Loucy (cell line): ENCODE results near the gene MSANTD2.

Experiments used
- H2AFZ ChIP-seq: fragments of 200-600 bp; sonication (generic); 2 replicates; pipeline ENCODE4 v1.6.0; 2016; ENCODE audit warnings: antibody characterized with exemption, mild to moderate bottlenecking, low read length, moderate library complexity
- H3F3A ChIP-seq: fragments of 200-600 bp; 2 replicates; pipeline ENCODE4 v1.6.0; 2016; ENCODE audit warnings: antibody characterized with exemption, low read depth, mild to moderate bottlenecking
- H3K27me3 ChIP-seq: fragments of 200-600 bp; sonication (generic); 2 replicates; pipeline ENCODE4 v1.6.1; 2014; ENCODE audit warnings: low read length, mild to moderate bottlenecking; ENCODE audit not compliant: insufficient read depth, poor library complexity, severe bottlenecking
- H3K36me3 ChIP-seq: fragments of 200-600 bp; sonication (generic); 2 replicates; pipeline ENCODE4 v1.6.1; 2016; ENCODE audit warnings: low read length; ENCODE audit not compliant: insufficient read depth
- H3K4me1 ChIP-seq: fragments of 200-600 bp; sonication (generic); 2 replicates; pipeline ENCODE4 v1.5.1; 2014; ENCODE audit warnings: low read length, mild to moderate bottlenecking; ENCODE audit not compliant: insufficient read depth, poor library complexity, severe bottlenecking
- H3K4me2 ChIP-seq: fragments of 200-600 bp; sonication (generic); 2 replicates; pipeline ENCODE4 v1.6.0; 2014; ENCODE audit warnings: antibody characterized with exemption, low read length, low read depth, mild to moderate bottlenecking; ENCODE audit not compliant: poor library complexity, severe bottlenecking
- H3K4me3 ChIP-seq: fragments of 200-600 bp; sonication (generic); 2 replicates; pipeline ENCODE4 v1.5.1; 2014; ENCODE audit warnings: low read length, mild to moderate bottlenecking, mixed read lengths; ENCODE audit not compliant: poor library complexity, severe bottlenecking
- H3K79me2 ChIP-seq: fragments of 200-600 bp; sonication (generic); 2 replicates; pipeline ENCODE4 v1.6.1; 2014; ENCODE audit warnings: low read length; ENCODE audit not compliant: insufficient read depth
- H3K9ac ChIP-seq: fragments of 200-600 bp; sonication (generic); 2 replicates; pipeline ENCODE4 v1.6.0; 2014; ENCODE audit warnings: mild to moderate bottlenecking, low read depth, low read length, moderate library complexity; ENCODE audit not compliant: poor library complexity, severe bottlenecking
- H3K9me2 ChIP-seq: fragments of 200-600 bp; sonication (generic); replicated peaks from 2 replicates; pipeline ENCODE4 v1.6.1; 2016; ENCODE audit warnings: low read depth, low read length, mixed read lengths
- H3K9me3 ChIP-seq: fragments of 200-600 bp; sonication (generic); 2 replicates; pipeline ENCODE4 v1.6.1; 2014; ENCODE audit warnings: mild to moderate bottlenecking, antibody characterized with exemption, low read length, low read depth; ENCODE audit not compliant: insufficient read depth
- H4K20me1 ChIP-seq: fragments of 200-600 bp; sonication (generic); 2 replicates; pipeline ENCODE4 v1.6.0; 2014; ENCODE audit warnings: antibody characterized with exemption, low read length, mild to moderate bottlenecking; ENCODE audit not compliant: insufficient read depth, poor library complexity, severe bottlenecking
- EZH2phosphoT487 ChIP-seq: fragments of 200-600 bp; IDR thresholded peaks from 2 replicates; pipeline ENCODE4 v1.6.1; 2018; ENCODE audit warnings: antibody characterized with exemption, mild to moderate bottlenecking, moderate library complexity, borderline replicate concordance
- TF ChIP-seq, protein P1 (sequence below): fragments of 200-600 bp; sonication (generic); conservative IDR thresholded peaks from 2 replicates; pipeline ENCODE4 v1.5.1; 2014; ENCODE audit warnings: mild to moderate bottlenecking, antibody characterized with exemption, low read length

The MSANTD2 gene

DNA sequence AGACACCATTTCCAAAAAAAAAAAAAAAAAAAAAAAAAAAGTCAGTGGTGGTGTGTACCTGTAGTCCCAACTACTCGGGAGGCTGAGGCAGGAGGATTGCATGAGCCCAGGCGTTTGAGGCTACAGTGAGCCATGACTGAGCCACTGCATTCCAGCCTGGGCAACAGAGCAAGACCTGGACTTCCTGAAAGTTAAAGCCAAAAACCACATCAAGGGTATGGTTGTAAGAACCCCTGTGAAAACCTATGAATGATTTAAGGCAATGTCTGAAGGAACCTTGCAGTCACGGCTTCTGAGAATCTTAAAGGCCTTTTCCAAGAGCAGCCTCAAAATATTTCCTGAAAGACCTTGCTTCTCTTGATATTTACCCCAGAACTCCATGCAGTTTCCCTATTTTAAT lies 30.5 kb upstream of the MSANTD2 start:
- Histone ChIP-seq H3K9me2 (no peaks in the 10 kb centered on the region), H3K79me2 (no peaks in the 10 kb centered on the region), H3F3A (no peaks in the 10 kb centered on the region), H3K4me1 (peaks cover 10% of the 10 kb centered on the region), H3K36me3 (no peaks in the 10 kb centered on the region), H3K9me3 (no peaks in the 10 kb centered on the region), H3K4me3 (no peak overlapping the region), H3K27me3 (peaks cover 5% of the 10 kb centered on the region), H4K20me1 (no peaks in the 10 kb centered on the region), H3K9ac (no peak overlapping the region), H3K4me2 (no peak overlapping the region), H2AFZ (no peak overlapping the region)
- TF ChIP-seq, protein P1, sequence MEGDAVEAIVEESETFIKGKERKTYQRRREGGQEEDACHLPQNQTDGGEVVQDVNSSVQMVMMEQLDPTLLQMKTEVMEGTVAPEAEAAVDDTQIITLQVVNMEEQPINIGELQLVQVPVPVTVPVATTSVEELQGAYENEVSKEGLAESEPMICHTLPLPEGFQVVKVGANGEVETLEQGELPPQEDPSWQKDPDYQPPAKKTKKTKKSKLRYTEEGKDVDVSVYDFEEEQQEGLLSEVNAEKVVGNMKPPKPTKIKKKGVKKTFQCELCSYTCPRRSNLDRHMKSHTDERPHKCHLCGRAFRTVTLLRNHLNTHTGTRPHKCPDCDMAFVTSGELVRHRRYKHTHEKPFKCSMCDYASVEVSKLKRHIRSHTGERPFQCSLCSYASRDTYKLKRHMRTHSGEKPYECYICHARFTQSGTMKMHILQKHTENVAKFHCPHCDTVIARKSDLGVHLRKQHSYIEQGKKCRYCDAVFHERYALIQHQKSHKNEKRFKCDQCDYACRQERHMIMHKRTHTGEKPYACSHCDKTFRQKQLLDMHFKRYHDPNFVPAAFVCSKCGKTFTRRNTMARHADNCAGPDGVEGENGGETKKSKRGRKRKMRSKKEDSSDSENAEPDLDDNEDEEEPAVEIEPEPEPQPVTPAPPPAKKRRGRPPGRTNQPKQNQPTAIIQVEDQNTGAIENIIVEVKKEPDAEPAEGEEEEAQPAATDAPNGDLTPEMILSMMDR, result no peak
- TF ChIP-seq EZH2phosphoT487, result no peak

DNA sequence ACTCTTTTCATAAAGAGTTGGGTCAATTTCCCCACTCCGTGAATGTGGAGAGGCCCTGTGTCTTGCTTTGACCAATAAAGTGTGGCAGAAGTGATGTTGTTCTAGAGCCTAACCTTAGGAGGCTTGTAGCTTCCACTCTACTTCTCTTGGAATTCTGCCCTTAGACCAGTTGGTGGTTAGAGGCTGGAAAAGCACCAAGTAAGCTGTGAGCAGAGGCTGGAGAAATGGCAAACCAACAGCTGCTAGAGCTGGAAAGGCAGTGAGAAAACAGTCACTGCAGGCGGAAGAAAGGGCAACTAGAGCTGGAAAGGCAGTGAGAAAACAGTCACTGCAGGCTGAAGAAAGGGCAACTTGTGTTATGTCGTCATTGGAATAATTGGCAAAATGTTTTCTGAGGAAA lies 29.8 kb upstream of the MSANTD2 start:
- Histone ChIP-seq H3K79me2 (no peaks in the 10 kb centered on the region), H2AFZ (no peak overlapping the region), H3K4me3 (no peak overlapping the region), H3F3A (no peaks in the 10 kb centered on the region), H3K4me1 (peaks cover 10% of the 10 kb centered on the region), H3K9me2 (no peaks in the 10 kb centered on the region), H3K9me3 (no peaks in the 10 kb centered on the region), H3K4me2 (no peak overlapping the region), H4K20me1 (no peaks in the 10 kb centered on the region), H3K9ac (no peak overlapping the region), H3K27me3 (peaks cover 5% of the 10 kb centered on the region), H3K36me3 (no peaks in the 10 kb centered on the region)
- no peak for TF ChIP-seq EZH2phosphoT487
- TF ChIP-seq, protein P1, result no peak

DNA sequence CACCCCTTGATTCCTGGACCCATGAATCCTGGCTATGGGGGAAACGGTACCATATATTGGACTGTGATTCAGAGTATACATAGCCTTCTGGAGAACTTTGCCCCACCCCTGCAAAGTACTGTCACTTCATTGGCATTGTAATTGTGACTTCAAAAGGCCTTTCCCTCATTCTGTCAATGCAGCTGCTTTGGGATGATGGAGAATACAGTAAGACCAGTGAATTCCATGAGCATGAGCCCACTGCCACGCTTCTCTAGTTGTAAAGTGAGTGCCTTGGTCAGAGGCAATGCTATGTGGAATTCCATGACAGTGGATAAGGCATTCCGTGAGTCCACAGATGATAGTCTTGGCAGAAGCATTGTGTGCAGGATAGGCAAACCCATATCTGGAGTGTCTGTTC lies 25.7 kb upstream of the MSANTD2 start:
- Histone ChIP-seq H3K4me1 (peaks cover under 1% of the 10 kb centered on the region), H3K79me2 (no peaks in the 10 kb centered on the region), H3K9ac (no peak overlapping the region), H3K9me3 (no peaks in the 10 kb centered on the region), H3K4me3 (no peak overlapping the region), H3K36me3 (no peaks in the 10 kb centered on the region), H3K4me2 (no peak overlapping the region), H3K9me2 (no peaks in the 10 kb centered on the region), H2AFZ (no peak overlapping the region), H3K27me3 (peaks cover 5% of the 10 kb centered on the region), H4K20me1 (no peaks in the 10 kb centered on the region), H3F3A (no peaks in the 10 kb centered on the region)
- TF ChIP-seq, protein P1, result no peak
- TF ChIP-seq EZH2phosphoT487, result no peak
